Measurements from ENCODE around the gene ZNF467. TPM values are rescaled to one million over a fixed set of nuclear protein-coding genes. Genes with fewer than 3 reads are reported as not detected.

ZNF467 gene
- total RNA-seq, 1 donor from 2014 or later: 3.6 TPM

GRCh38 chr7:149770728-149771636 is 2.4 kb downstream of the ZNF467 start:
- ATAC-seq: no peak

DNA sequence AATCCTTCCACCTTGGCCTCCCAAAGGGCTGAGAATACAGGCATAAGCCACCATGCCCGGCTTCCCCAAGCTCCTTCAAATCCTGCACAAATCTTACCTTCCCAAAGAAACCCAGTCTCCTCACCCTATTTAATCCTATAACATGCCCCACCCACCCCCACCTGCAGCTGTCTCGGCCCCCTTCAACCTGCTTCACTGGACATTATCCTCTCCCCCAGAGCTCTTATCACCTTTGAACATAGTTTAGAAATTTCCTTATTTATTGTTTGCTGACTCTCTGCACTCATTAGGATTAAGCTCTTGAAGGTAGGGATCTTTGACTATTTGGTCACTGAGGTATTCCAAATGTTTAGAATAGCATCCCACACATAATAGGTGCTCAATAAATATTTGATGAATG is 3.5 kb downstream of the ZNF467 start:
- no peak for ATAC-seq

GRCh38 chr7:149768931-149769330 is 4.5 kb downstream of the ZNF467 start:
- ATAC-seq: no peak

DNA sequence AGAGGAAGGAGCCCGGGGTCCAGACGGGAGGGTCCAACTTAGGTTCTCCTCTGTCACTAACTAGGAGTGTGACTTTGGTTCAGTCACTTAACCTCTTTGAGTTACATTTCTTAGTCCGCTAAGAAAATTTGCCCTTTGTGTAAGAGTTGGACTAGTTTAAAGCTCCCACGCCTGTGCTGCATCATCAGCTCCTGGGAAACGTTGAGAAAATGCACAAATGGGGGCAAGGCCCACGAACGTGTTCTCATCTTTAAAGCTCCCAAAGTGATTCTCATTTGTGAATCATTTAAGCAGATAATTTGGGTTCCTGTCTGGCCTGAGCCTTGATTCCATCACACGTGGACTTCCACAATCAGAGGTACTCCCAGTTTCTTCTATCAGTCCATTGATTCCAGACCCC is 6.3 kb downstream of the ZNF467 start:
- ATAC-seq: no peak

GRCh38 chr7:149766135-149766675 is 7.2 kb downstream of the ZNF467 start:
- ATAC-seq: no peak

GRCh38 chr7:149765399-149766121 is 7.8 kb downstream of the ZNF467 start:
- ATAC-seq: peak; percentile 18

- ATAC-seq: peak; percentile 72
Observed at GRCh38 chr7:149764481-149765398, 8.6 kb downstream of the ZNF467 start.

DNA sequence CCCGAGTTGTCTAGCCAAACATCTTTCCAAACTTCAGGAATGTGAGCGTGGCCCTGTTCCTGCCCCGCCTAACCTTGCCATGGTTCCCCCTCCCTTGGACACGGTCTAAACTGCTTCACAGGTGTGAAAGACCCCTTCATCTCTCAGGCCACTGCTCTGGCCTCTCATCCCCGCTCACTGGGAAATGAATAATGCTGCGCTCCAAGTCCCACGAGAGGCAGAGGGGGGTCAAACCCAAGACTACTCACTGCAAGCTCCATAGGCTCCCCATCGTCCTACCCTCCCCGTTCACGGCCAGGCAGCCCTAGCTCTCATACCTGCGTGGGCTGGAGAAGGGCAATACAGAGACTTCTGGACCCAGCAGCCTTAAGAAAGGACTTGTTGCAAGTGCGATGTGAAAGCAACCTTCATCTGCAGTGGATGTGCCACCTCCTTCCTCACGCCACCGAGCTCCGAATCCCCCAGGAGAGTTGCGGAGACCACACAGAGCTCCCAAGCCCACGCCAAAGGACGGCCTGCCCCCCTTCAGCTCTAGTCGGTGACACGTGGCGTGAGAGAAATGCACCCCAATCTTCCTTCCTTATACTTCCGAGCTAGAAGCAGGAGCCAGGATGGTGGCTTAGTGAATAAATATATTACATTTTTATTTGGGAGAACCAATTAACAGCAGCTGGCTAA is 9.7 kb downstream of the ZNF467 start:
- ATAC-seq: no peak

- no peak for ATAC-seq
Observed at GRCh38 chr7:149762610-149763009, 10.8 kb downstream of the ZNF467 start.

- no peak for ATAC-seq
Observed at GRCh38 chr7:149762089-149762488, 11.3 kb downstream of the ZNF467 start.

- ATAC-seq: no peak
Observed at GRCh38 chr7:149761307-149761706, 12.1 kb downstream of the ZNF467 start.

- no peak for ATAC-seq
Observed at GRCh38 chr7:149760538-149760937, 12.8 kb downstream of the ZNF467 start.

GRCh38 chr7:149759093-149759860 is 14.1 kb downstream of the ZNF467 start:
- peak; percentile 54 for ATAC-seq

GRCh38 chr7:149753375-149754233 is 19.8 kb downstream of the ZNF467 start:
- ATAC-seq: no peak

- ATAC-seq: no peak
Observed at GRCh38 chr7:149752646-149753045, 20.7 kb downstream of the ZNF467 start.

DNA sequence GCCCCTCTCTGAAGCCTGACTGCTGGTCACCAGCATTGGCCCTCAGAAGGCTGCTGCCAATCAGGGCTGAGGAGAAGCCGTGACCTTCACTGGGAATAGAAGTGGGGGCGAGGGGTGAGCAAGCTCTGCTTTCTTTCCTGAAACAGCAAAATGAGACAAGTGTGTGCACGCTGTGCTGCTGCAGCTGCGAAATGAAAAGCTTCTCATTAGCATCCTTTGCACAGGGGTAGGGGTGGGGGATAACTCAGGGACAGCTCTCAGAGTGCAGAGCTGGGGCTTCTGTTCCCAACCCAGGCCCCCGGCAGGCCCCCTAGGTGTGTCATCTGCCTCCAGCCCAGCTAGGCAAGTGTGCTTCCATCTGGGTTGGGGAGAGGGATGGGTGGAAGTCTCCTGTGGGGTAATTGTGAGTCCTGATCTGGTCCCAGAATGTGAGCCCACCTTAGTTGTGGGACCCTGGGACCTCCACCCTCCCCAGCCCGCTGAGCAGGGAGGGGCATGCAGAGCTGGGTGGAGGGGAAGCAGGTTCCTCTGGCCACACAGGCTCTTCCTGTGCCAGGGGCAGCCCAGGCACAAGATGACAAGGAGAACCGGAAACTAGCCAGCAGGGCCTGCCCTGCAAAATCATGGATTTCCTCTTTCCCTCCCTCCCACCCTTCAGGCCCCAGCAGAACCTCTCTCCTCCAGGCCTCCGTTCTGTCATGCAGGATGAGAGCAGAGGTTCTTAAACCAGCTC is 22.2 kb downstream of the ZNF467 start:
- ATAC-seq: peak; percentile 49

DNA sequence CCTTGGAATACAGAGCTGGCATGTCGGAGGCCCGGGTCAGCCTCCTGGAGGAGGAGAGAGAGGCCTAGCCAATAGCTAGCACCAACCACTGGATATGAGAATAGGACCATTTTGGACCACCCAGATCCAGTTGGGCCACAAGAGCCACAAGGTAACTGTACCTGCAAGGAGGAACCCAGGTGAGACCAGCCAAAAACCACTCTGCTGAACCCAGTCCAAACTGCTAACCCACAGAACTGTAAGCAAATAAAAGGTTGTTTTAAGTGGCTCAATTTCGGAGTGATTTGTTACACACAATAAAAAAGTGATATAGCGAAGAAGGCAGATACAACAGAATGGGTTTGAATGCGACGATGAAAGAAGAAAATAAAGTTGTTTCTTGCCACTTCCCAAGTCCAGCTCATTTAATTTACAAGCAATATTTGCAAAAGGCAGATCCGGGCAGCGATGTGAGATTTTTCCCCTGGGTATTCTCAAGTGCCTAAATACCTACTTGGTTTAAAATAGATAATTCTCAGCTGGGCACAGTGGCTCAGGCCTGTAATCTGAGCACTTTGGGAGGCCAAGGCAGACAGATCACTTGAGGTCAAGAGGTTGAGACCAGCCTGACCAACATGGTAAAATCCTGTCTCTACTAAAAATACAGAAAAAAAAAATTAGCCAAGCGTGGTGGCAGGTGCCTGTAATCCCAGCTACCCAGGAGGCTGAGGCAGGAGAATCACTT is 23.1 kb downstream of the ZNF467 start:
- ATAC-seq: no peak

- ATAC-seq: no peak
Observed at GRCh38 chr7:149748076-149748874, 25.1 kb downstream of the ZNF467 start.

Measured in esophagus mucosa (tissue), 1 donor.